GM23248 (cell line): ENCODE data around the gene PRAF2.

Source experiments
- EZH2 ChIP-seq: fragments of 200-600 bp; sonication (generic); IDR thresholded peaks from 2 replicates; pipeline ENCODE4 v1.6.1; 2018; ENCODE audit warnings: antibody characterized with exemption, mild to moderate bottlenecking; ENCODE audit not compliant: insufficient read depth, poor library complexity, severe bottlenecking
- EZH2phosphoT487 ChIP-seq: fragments of 200-600 bp; sonication (generic); IDR thresholded peaks from 2 replicates; pipeline ENCODE4 v1.6.1; 2018; ENCODE audit warnings: antibody characterized with exemption, moderate library complexity, mild to moderate bottlenecking, low read depth; ENCODE audit not compliant: insufficient read depth

DNA sequence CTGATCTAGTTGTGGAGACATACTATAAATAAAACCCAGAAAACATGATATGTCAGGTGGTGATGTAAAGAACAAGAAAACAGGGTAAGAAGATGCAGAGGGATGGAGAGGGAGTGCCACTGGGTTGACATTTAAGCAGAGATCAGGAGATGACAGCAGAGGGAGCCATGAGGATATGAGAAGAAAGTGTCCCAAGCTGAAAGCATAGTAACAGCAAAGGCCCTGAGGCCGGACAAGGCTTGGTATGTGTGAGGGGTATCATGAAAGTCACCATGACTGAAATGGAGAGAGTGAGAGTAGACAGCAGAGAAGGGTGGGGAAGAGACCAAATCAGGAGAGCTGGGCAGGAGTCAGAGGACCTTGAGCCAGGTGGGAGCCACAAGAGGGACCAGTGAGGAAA, 46.3 kb upstream of the PRAF2 start:
- TF ChIP-seq EZH2phosphoT487 (no peak), EZH2 (no peak)
